GM21619 (cell line): ENCODE measurements around the gene RXFP3.
"Not testable (repeated sequence)": the region's sequence is repeated elsewhere in the genome, so short reads cannot be mapped to it uniquely, and the experiment has no call there.

Experiments
- ATAC-seq: cut with Tn5 transposase; IDR thresholded peaks from one replicate; pipeline ENCODE4 v1.9.1; 2021; ENCODE audit not compliant: unreplicated experiment

Gene RXFP3

GRCh38 chr5:33934176-33934575, 2.0 kb upstream of the RXFP3 start:
- peak; percentile 11 for ATAC-seq

GRCh38 chr5:33936004-33936380, 194 bp upstream of the RXFP3 start:
- peak; percentile 35 for ATAC-seq

GRCh38 chr5:33937017-33937706, 976 bp downstream of the RXFP3 start:
- no peak for ATAC-seq

- no peak for ATAC-seq
Observed at GRCh38 chr5:33937707-33938506, 1.7 kb downstream of the RXFP3 start.

GRCh38 chr5:33938507-33938796, 2.3 kb downstream of the RXFP3 start:
- ATAC-seq, result no peak

- ATAC-seq, result no peak
Observed at GRCh38 chr5:33938881-33939280, 2.7 kb downstream of the RXFP3 start.

GRCh38 chr5:33939556-33940262, 3.5 kb downstream of the RXFP3 start:
- ATAC-seq, result no peak

- ATAC-seq, result no peak
Observed at GRCh38 chr5:33941090-33941489, 4.9 kb downstream of the RXFP3 start.

- ATAC-seq, result no peak
Observed at GRCh38 chr5:33944543-33945132, 8.5 kb downstream of the RXFP3 start.

- not testable (repeated sequence) for ATAC-seq
Observed at GRCh38 chr5:33952175-33952574, 16.0 kb downstream of the RXFP3 start.

- no peak for ATAC-seq
Observed at GRCh38 chr5:33957577-33958150, 21.5 kb downstream of the RXFP3 start.

- ATAC-seq, result no peak
Observed at GRCh38 chr5:33958176-33958575, 22.0 kb downstream of the RXFP3 start.

- ATAC-seq, result no peak
Observed at GRCh38 chr5:33964132-33964700, 28.0 kb downstream of the RXFP3 start.

- no peak for ATAC-seq
Observed at GRCh38 chr5:33966805-33967204, 30.6 kb downstream of the RXFP3 start.

- no peak for ATAC-seq
Observed at GRCh38 chr5:33968211-33969005, 32.2 kb downstream of the RXFP3 start.

GRCh38 chr5:33969572-33970452, 33.6 kb downstream of the RXFP3 start:
- ATAC-seq, result peak; percentile 69

- peak; percentile 65 for ATAC-seq
Observed at GRCh38 chr5:33973271-33973670, 37.1 kb downstream of the RXFP3 start.

GRCh38 chr5:33975852-33976251, 39.7 kb downstream of the RXFP3 start:
- ATAC-seq, result no peak

- no peak for ATAC-seq
Observed at GRCh38 chr5:33976307-33976706, 40.1 kb downstream of the RXFP3 start.
